Stimulated activated CD4-positive, alpha-beta T cell treated with anti-CD3 and anti-CD28 coated beads, Interleukin-15, amount 100 ng/mL, for 1 hour (primary cell): ENCODE measurements around the gene ANAPC16.
"Not testable (repeated sequence)": the region's sequence is repeated elsewhere in the genome, so short reads cannot be mapped to it uniquely, and the experiment has no call there.

Experiments used
- DNase-seq, 2 donors: peaks; one replicate each; pipeline ENCODE4 v3.0.0-alpha.2; 2020; ENCODE audit warnings: low read depth in 1 of 2, low spot score in 1 of 2

The ANAPC16 gene

GRCh38 chr10:72211381-72211780 lies 4.4 kb upstream of the ANAPC16 start:
- not testable (repeated sequence) for DNase-seq

DNA sequence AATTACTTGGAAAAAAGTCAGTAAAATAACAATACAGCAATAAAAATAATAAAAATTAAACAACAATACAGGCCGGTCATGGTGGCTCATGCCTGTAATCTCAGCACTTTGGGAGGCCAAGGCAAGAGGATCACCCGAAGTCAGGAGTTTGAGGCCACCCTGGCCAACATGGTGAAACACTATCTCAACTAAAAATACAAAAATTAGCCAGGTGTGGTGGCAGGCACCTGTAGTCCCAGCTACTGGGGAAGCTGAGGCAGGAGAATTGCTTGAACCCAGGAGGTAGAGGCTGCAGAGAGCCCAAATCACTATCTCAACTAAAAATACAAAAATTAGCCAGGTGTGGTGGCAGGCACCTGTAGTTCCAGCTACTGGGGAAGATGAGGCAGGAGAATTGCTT lies 4.0 kb upstream of the ANAPC16 start:
- not testable (repeated sequence) for DNase-seq

- DNase-seq = no peak
These were observed 2.5 kb downstream of the ANAPC16 start for GRCh38 chr10:72218325-72218724.

DNA sequence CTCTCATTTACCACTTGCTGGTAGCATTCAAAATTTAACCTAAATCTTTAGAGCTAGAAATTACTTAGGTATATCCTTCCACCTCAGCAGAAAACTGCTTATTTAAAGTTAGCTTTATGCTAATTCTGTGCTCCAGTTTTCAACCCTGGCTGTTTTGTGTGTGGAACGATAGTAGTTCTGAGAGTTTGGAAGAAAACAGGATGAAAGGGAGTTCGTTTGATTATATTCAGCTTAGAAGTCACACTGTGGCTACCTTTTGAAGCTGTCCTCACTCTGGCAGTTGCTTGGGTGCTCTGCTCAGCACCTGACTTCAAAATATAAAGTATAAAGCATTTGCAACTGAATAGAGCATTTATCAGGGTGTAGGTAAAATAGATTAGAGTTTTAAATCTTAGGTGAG lies 2.9 kb downstream of the ANAPC16 start:
- DNase-seq = no peak

DNA sequence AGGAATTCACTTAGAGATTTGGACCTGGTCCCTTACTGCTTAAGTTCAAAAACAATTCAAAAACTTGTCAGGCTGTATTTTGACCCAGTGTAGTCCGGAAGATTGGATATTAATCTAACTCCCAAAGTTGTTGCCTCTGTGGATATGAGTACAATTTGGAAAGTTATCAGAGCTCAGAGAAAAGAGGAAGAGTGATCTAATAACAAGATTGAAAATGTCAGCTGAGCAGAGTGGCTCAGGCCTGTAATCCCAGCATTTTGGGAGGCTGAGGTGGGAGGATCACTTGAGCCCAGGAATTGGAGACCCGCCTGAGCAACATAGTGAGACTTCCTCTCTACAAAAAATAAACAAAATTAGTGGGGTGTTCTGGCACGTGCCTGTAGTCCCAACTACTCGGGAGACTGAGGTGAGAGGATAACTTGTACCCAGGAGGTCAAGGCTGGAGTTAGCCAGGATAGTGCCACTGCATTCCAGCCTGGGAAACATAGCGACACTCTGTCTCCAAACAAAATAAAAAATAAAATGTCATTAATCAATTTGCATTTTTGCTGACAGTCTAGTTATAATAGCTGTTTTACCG lies 3.5 kb downstream of the ANAPC16 start:
- no peak for DNase-seq

GRCh38 chr10:72220637-72221036 lies 4.8 kb downstream of the ANAPC16 start:
- no peak for DNase-seq

GRCh38 chr10:72221278-72221677 lies 5.5 kb downstream of the ANAPC16 start:
- DNase-seq = no peak

GRCh38 chr10:72223743-72224101 lies 7.9 kb downstream of the ANAPC16 start:
- DNase-seq = no peak

- DNase-seq = not testable (repeated sequence)
These were observed 8.4 kb downstream of the ANAPC16 start for GRCh38 chr10:72224191-72224590.

DNA sequence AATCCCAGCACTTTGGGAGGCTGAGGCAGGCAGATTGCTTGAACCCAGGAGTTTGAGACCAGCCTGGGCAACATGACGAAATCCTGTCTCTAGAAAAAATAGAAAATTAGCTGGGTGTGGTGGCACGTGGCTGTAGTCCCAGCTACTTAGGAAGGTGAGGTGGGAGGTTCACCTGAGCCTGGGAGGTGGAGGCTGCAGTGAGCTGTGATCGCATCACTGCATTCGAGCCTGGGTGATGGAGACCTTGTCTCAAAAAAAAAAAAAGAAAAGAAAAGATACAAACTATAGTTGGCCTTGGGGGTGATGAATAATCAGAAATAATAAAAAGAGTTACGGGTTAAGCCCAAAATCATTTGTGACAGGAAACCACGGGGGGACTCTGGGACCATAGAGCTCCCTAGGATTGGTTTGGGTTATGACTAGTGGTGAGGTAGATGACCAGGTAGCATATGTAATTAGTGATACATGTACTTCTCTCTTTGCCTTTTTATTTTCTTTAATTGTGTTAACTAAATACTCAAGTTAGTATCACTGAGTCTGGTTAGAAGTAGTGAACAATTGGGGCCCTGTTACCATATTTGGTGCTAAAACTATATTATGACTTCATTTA lies 10.7 kb downstream of the ANAPC16 start:
- no peak for DNase-seq

- no peak for DNase-seq
These were observed 12.0 kb downstream of the ANAPC16 start for GRCh38 chr10:72227826-72228225.

- DNase-seq = no peak
These were observed 12.5 kb downstream of the ANAPC16 start for GRCh38 chr10:72228318-72228751.

- DNase-seq = no peak
These were observed 13.7 kb downstream of the ANAPC16 start for GRCh38 chr10:72229261-72230251.

GRCh38 chr10:72233621-72234020 lies 17.8 kb downstream of the ANAPC16 start:
- no peak for DNase-seq

DNA sequence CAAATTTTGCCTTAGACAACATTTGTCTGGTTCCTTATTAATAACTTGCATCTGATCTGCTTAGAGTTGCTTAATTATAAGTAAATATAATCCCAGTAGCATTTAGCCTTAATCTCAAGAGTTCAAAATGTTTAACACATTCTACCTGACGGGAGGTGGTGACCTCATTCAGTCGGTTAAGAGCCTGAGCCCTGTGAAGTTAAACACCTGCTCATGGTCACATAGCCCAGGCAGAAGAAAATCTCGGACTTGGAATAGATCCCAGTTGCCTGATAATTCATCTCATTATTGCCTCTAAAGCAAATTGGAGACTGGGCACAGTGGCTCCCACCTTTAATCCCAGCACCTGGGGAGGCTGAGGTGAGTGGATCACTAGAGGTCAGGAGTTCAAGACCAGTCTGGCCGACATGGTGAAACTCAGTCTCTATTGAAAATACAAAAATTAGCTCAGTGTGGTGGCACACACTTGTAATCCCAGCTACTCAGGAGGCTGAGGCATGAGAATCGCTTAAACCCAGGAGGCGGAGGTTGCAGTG lies 18.8 kb downstream of the ANAPC16 start:
- DNase-seq = no peak

- no peak for DNase-seq
These were observed 19.9 kb downstream of the ANAPC16 start for GRCh38 chr10:72235544-72236279.

GRCh38 chr10:72238392-72239175 lies 22.8 kb downstream of the ANAPC16 start:
- DNase-seq = no peak

GRCh38 chr10:72239409-72239808 lies 23.6 kb downstream of the ANAPC16 start:
- no peak for DNase-seq

GRCh38 chr10:72240371-72240770 lies 24.6 kb downstream of the ANAPC16 start:
- DNase-seq = no peak

- DNase-seq = no peak
These were observed 26.0 kb downstream of the ANAPC16 start for GRCh38 chr10:72241691-72242252.
